Activated CD4-positive, CD25-positive, alpha-beta regulatory T cell treated with anti-CD3 and anti-CD28 coated beads, Interleukin-2, amount 50 U/mL, for 16 hours (primary cell): Measurements from ENCODE around the gene TENT4A.

Experiments used
- DNase-seq: peaks from one replicate; pipeline ENCODE4 v3.0.0-alpha.2; 2020; ENCODE audit warnings: low read depth, low spot score

The TENT4A gene

GRCh38 chr5:6731465-6732237 is 18.4 kb downstream of the TENT4A start:
- DNase-seq, result no peak

DNA sequence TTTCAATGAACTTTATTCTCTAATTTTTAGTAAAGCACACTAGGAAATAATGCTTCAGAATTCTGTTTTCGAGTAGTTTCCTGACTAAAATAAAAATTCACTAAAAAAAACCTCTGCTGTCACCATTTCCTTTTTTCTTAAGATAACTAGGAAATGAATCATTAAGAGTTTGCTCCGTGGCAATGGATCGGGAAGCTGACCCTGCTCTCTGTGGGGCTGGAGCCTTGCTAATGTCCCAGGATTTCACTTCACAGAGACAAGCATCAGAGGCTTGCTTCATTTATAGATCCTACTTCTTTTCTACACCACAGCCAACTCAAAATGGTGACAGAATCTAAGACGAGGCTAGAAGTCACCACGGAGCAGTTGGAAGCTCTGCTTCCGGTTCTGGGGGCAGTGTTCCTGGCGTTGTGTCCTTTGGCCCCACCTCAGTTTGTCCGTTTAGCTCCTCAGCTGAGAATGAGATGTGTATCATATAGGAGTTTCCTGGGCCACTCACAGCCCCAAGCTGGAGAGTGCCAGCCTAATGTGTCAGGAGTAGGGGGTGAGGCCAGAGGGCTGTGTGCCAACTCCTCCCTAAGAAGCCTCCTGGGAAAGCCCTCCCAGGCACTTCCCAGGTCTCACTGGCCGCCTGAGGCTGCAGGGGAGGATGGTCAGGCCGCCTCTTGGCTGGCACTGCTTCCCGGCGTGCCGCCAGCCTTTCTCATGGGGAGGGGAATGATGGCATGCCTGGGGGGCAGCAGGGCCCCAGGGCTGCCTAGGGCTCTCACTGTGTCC is 19.6 kb downstream of the TENT4A start:
- no peak for DNase-seq

- no peak for DNase-seq
These were observed 20.4 kb downstream of the TENT4A start for GRCh38 chr5:6733411-6734242.

GRCh38 chr5:6734243-6734700 is 21.0 kb downstream of the TENT4A start:
- DNase-seq, result no peak

- no peak for DNase-seq
These were observed 21.5 kb downstream of the TENT4A start for GRCh38 chr5:6734781-6735180.

DNA sequence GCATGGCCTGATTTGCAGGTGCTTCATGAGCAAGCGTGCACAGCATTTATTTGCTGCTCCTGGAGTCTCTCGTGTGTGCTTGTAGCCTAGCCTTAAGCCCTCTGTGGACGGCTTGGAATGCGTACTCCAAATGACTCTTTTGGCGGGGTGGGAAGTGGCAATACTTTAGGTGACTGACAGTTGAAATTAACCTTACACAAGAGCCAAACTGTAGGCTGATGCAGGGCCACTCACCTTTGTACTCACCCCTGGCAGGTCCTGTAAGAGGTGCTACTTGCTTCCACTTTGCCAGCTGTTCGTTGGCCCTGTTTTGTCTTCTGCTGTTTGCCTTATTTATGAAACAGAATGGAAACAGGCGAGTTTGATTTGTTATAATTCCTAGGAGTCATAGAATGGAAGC is 22.9 kb downstream of the TENT4A start:
- no peak for DNase-seq

DNA sequence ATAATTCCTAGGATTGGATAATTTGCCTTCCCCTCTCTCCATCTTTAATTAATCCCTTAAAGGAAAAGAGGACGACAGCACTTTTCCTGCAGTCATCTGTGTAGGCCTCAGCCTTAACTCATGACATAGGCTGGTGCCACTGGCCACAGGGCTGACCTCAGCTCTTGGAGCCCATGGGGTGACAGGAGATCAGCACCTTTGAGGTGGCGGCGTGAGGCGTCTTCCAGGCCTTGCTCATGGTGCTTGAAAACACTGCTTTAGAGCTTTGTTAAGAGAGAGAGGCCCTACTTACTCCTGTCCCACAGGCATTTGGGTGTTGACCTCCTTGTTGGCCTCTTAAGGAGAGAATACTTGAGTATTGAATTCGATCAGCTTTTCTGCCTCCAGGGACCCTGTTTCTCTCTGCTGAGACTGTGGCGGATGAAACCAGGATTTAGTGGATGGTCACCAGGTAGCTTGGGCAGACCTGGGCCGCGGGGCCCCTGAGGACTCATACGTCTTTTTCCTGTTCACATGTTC is 23.4 kb downstream of the TENT4A start:
- DNase-seq, result no peak

DNA sequence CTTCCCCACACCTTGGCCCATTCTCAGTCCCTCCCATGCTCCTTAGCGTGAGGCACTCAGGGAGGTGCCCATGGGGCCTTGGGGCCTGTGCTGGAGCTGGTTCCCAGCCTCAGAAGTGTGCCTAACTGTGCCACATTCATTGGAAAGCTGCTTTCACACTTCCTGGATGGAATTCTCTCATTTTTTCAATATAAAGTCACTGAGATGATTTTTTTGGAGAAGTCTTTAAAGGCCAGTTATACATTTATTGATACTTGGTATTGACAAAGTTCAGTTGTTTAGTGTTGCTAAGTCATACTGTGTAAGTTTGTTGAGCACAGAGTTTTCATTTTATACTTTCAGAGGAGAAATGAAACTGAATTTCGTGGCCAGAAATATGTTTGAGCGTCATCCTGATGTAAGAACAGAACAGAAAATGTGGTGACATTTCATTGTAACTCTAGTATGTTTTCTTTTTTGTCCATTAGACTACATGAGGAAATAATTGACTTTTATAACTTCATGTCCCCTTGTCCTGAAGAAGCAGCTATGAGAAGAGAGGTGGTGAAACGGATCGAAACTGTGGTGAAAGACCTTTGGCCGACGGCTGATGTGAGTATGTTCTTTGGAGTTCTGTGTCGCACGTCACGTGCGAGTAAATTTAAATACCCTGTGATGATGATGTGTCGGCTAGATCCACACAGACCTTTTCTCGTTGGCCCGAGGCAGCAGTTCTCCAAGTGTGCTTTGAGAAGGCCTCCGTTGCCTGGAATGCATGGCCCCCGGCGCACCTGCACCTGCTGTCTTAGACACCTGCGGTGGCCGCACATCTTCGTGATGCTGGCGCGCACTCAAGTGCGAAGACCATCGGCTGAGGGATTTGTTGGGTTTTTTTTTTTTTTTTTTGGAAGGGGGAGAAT is 24.1 kb downstream of the TENT4A start:
- no peak for DNase-seq

GRCh38 chr5:6739603-6740002 is 26.4 kb downstream of the TENT4A start:
- DNase-seq, result no peak

DNA sequence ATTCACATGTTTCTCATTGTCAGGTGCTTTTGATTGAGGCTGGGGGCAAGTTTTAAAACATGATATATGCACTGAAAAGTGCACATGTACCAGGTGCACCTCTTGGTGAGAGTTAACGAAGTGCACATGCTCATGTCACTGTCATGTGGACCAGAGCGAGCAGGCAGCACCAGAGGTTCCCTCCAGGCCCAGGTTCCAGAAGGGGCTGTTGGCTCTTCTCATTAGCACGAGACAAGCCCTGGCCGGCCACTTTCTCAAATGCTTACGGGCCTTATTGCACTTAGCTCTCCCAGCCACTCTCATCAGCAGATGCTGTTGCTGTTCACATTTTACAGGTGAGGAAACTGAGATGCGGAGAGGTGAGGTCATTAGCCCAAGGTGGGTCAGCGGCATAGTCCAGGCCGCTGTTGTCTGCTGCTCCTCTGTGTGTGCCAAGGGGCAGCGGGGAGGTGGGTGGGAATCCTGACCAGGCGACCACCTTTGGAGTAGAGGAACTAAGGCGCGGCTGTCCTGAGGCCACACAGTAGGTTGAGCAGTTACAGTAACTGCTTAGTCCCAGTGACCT is 27.4 kb downstream of the TENT4A start:
- DNase-seq, result no peak

GRCh38 chr5:6742081-6742758 is 29.0 kb downstream of the TENT4A start:
- DNase-seq, result no peak

GRCh38 chr5:6743161-6743560 is 29.9 kb downstream of the TENT4A start:
- no peak for DNase-seq

GRCh38 chr5:6744841-6745705 is 31.8 kb downstream of the TENT4A start:
- no peak for DNase-seq

DNA sequence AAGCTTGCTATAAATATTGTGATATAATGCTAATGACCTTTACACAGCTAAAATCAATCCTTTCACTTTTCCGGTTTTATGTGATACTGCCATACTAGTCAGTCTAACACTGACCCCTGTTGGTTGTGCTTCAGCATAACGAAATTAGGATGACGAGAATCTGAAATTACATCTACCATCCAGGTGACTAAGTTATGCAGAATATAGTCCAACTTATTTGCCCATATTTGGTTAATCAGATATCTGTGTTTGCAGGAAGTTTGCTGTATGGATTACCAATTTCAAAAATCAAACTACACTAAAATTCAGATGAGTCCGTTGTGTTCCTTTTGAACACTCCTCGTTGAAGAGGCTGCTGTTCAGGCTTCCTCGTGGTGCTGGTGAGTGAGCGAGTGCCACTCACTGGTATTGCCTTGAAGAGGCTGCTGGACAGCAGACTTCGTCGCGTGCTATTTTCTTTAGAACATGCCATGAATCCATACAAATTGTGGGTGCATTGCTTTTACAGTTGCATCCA is 32.5 kb downstream of the TENT4A start:
- no peak for DNase-seq

DNA sequence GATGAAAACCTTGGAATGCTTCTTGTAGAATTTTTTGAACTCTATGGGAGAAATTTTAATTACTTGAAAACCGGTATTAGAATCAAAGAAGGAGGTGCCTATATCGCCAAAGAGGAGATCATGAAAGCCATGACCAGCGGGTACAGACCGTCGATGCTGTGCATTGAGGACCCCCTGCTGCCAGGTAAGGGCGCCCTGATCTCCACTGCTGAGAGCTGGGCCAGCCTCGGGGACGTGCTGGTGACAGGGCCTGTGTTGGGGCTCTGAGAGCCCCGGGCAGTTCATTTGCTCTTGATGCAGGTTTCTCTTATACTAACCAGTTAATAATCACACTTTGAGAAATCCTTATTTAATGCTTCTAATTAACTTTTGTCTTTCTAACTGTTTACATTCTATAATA is 33.0 kb downstream of the TENT4A start:
- no peak for DNase-seq

DNA sequence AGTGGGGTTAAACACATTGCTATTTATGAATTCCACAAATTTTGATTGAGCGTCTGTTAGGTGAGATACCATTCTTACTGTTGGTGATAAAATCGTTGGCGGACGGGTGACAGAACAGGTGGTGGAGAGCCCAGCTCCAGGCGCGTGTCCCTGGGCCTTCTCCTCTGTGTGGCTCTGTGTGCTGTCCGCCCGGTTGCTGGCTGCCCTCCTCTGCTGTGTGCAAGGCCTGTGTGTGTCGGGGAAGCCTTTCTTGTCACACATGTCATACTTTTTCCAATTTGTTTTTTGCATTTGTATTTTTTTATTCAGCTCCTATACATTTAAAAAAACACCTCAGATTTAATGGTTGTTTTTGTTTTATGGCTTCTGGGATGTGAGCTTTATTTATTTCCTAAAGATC is 33.9 kb downstream of the TENT4A start:
- DNase-seq, result no peak

DNA sequence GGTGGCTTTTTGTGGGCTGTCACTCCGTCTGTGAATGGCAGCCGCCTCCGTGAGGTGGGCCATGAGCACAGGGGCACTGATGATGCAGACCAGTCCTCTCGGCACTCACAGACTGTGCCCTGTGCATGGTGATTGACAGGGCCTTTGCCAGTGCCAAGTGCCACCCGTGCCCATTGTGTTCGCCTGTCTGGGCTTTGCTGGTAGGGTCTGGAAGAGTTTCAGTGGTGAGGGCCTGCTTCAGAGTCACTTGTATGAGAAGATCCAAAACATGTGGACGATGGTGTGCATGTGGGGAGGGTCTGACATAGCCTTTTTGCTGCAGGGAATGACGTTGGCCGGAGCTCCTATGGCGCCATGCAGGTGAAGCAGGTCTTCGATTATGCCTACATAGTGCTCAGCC is 34.9 kb downstream of the TENT4A start:
- DNase-seq, result no peak

DNA sequence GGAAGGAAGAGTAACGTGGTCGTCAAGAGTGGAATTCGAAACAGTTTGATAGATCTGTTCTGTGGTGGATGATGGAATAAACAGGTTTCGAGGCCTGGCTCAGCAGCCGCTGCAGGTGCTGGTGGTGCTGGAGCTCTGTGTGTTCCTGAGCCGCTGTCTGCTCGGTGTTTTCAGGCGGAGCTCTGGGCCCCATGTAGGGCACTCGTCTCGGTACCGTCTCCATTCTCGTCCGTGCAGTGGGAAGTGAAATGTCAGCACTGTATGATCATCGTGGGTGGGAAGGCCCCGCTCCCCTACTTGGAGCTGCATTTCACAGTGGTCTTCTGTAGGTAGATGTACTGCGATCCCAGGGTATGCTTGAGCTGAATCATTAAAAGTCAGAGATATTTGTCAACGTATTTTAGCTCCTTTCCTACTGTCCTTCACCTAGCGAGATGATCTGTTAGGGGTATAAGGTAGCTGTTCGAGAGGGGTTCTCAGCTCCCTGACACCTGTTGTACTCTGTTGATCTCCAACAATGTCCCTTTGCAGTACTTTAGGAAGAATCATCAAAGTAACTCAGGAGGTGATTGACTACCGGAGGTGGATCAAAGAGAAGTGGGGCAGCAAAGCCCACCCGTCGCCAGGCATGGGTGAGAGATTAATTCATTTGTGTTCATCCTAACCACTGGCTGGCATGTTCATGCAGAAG is 35.9 kb downstream of the TENT4A start:
- DNase-seq, result no peak
